Liver (tissue), 9 donors: ENCODE data around the gene ATXN1. TPM values are rescaled to one million over a fixed set of nuclear protein-coding genes. Genes with fewer than 3 reads are reported as not detected.

ENCODE experiments used
- DNase-seq: peaks from one replicate; pipeline ENCODE4 v3.0.0-alpha.2; 2017; ENCODE audit warnings: low spot score
- H3K27ac ChIP-seq, 2 donors: one replicate each; pipeline ENCODE4 v1.7.0; 2013; ENCODE audit warnings: inconsistent platforms in 2 of 2, low read length in 2 of 2, control low read depth in 1 of 2, low read depth in 1 of 2, mild to moderate bottlenecking in 1 of 2
- H3K27me3 ChIP-seq, 4 donors: one replicate each; pipeline versions ENCODE4 v1.6.1 to v1.7.0; 2013; ENCODE audit warnings: low read length in 3 of 4, inconsistent platforms in 1 of 4, mild to moderate bottlenecking in 1 of 4, moderate library complexity in 1 of 4; ENCODE audit not compliant: control insufficient read depth in 4 of 4, insufficient read depth in 4 of 4
- H3K36me3 ChIP-seq, 4 donors: one replicate each; pipeline versions ENCODE4 v1.6.1 to v1.7.0; 2013; ENCODE audit warnings: low read length in 3 of 4, mild to moderate bottlenecking in 3 of 4, low read depth in 1 of 4, moderate library complexity in 1 of 4; ENCODE audit not compliant: control insufficient read depth in 4 of 4, insufficient read depth in 3 of 4
- H3K4me1 ChIP-seq, 4 donors: one replicate each; pipeline versions ENCODE4 v1.6.1 to v1.7.0; 2013; ENCODE audit warnings: low read length in 3 of 4, mild to moderate bottlenecking in 3 of 4, moderate library complexity in 1 of 4; ENCODE audit not compliant: control insufficient read depth in 4 of 4, insufficient read depth in 4 of 4
- H3K4me3 ChIP-seq, 3 donors: one replicate each; pipeline versions ENCODE4 v1.6.1 to v1.7.0; 2013; ENCODE audit warnings: low read length in 3 of 3, control low read depth in 1 of 3, low read depth in 1 of 3, mild to moderate bottlenecking in 1 of 3
- H3K9ac ChIP-seq, 2 donors: one replicate each; pipeline ENCODE4 v1.7.0; 2013; ENCODE audit warnings: low read length in 2 of 2, mild to moderate bottlenecking in 2 of 2, moderate library complexity in 2 of 2, control low read depth in 1 of 2, low read depth in 1 of 2
- H3K9me3 ChIP-seq, 4 donors: one replicate each; pipeline versions ENCODE4 v1.6.1 to v1.7.0; 2013; ENCODE audit warnings: low read length in 3 of 4; ENCODE audit not compliant: control insufficient read depth in 4 of 4
- EGR1 ChIP-seq, 2 donors: IDR thresholded peaks; 2 replicates each; pipeline ENCODE4 v1.6.1; 2016 to 2018; ENCODE audit warnings: antibody characterized with exemption in 2 of 2, low read depth in 2 of 2
- FOXA1 ChIP-seq: IDR thresholded peaks from 2 replicates; pipeline ENCODE4 v1.6.1; 2016; ENCODE audit warnings: antibody characterized with exemption
- GABPA ChIP-seq, 2 donors: IDR thresholded peaks in 1 of 2; conservative IDR thresholded peaks in 1 of 2; 2 replicates each; pipeline ENCODE4 v1.6.1; 2016; ENCODE audit warnings: antibody characterized with exemption in 2 of 2, mild to moderate bottlenecking in 1 of 2, moderate library complexity in 1 of 2
- HNF4A ChIP-seq, 2 donors: conservative IDR thresholded peaks; 2 replicates each; pipeline ENCODE4 v1.6.1; 2016; ENCODE audit warnings: antibody characterized with exemption in 2 of 2, mild to moderate bottlenecking in 2 of 2
- HNF4G ChIP-seq: IDR thresholded peaks from 2 replicates; pipeline ENCODE4 v1.6.1; 2016; ENCODE audit warnings: antibody characterized with exemption
- JUND ChIP-seq, 2 donors: IDR thresholded peaks; 2 replicates each; pipeline ENCODE4 v1.6.1; 2016; ENCODE audit warnings: antibody characterized with exemption in 2 of 2
- NR2F2 ChIP-seq: IDR thresholded peaks from 2 replicates; pipeline ENCODE4 v1.6.1; 2016; ENCODE audit warnings: antibody characterized with exemption
- RXRA ChIP-seq, 2 donors: IDR thresholded peaks; 2 replicates each; pipeline ENCODE4 v1.6.1; 2017 to 2018; ENCODE audit warnings: antibody characterized with exemption in 2 of 2, mild to moderate bottlenecking in 1 of 2
- SP1 ChIP-seq: IDR thresholded peaks from 2 replicates; pipeline ENCODE4 v1.6.1; 2018; ENCODE audit warnings: antibody characterized with exemption, mild to moderate bottlenecking
- TAF1 ChIP-seq: conservative IDR thresholded peaks from 2 replicates; pipeline ENCODE4 v1.6.1; 2016; ENCODE audit warnings: antibody characterized with exemption, mild to moderate bottlenecking
- YY1 ChIP-seq: IDR thresholded peaks from 2 replicates; pipeline ENCODE4 v1.6.1; 2016; ENCODE audit warnings: antibody characterized with exemption, mild to moderate bottlenecking
- WGBS: extraction: QIAGEN DNeasy Blood & Tissue Kit; methylation state at CpG from one replicate; pipeline ENCODE4 v1.1.7; 2013; 5-methylcytosine and 5-hydroxymethylcytosine counted together
- polyA plus RNA-seq, 2 donors: library from polyadenylated mRNA; stranded (reverse) in 1 of 2; unstranded in 1 of 2; fragments of 200-250 nt in 1 of 2; fragments of >200 nt in 1 of 2; fragmentation: Nextera tagmentation in 1 of 2; extraction: Ambion mirVana in 1 of 2; gene quantifications; one replicate each; pipeline versions ENCODE4 v1.2.1 to v1.2.3, GENCODE V29; 2013 to 2015
- total RNA-seq, 2 donors: library from RNA; depleted of rRNA; stranded (reverse); fragments of >200 nt; gene quantifications; one replicate each; pipeline ENCODE4 v1.2.3, GENCODE V29; 2014
- TF ChIP-seq, protein P1 (sequence below): IDR thresholded peaks from 2 replicates; pipeline ENCODE4 v1.6.1; 2016; ENCODE audit warnings: antibody characterized with exemption
- TF ChIP-seq, protein P2 (sequence below): IDR thresholded peaks from 2 replicates; pipeline ENCODE4 v1.6.1; 2016; ENCODE audit warnings: antibody characterized with exemption
- TF ChIP-seq, protein P3 (sequence below): fragments of 150-350 bp; IDR thresholded peaks from 2 replicates; pipeline ENCODE4 v1.5.1; 2017; ENCODE audit warnings: improper control_type of control experiment, low read depth, low read length; ENCODE audit not compliant: missing input control
- TF ChIP-seq, protein P4 (sequence below): IDR thresholded peaks from 2 replicates; pipeline ENCODE4 v1.6.1; 2016; ENCODE audit warnings: antibody characterized with exemption
- donor health status: healthy.
- donor health status: healthy.
- donor health status: healthy.
- donor health status: healthy.
- donor health status: healthy.

Gene ATXN1
- total and polyA plus RNA-seq, 4 donors = 4.3 to 29.7 (median 8.2) TPM

DNA sequence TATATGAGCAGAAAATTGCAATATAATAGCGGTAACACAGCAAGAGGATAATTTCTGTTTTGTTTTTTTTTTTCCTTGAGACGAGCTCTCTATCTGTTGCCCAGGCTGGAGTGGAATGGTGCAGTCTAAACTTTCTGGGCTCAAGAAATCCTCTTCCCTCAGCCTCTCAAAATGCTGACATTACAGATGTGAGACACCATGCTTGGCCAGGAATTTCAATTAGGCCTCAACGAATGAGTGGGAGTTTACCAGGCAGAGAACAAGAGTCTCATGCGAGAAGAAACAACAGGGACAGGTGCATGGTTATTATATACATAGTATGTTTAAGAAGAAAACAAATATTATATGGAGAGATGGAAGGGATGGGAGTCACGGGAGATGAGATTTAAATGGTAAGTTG is 111.4 kb downstream of the ATXN1 start (continued):
- TF ChIP-seq, protein P1, sequence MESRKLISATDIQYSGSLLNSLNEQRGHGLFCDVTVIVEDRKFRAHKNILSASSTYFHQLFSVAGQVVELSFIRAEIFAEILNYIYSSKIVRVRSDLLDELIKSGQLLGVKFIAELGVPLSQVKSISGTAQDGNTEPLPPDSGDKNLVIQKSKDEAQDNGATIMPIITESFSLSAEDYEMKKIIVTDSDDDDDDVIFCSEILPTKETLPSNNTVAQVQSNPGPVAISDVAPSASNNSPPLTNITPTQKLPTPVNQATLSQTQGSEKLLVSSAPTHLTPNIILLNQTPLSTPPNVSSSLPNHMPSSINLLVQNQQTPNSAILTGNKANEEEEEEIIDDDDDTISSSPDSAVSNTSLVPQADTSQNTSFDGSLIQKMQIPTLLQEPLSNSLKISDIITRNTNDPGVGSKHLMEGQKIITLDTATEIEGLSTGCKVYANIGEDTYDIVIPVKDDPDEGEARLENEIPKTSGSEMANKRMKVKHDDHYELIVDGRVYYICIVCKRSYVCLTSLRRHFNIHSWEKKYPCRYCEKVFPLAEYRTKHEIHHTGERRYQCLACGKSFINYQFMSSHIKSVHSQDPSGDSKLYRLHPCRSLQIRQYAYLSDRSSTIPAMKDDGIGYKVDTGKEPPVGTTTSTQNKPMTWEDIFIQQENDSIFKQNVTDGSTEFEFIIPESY = no peak

DNA sequence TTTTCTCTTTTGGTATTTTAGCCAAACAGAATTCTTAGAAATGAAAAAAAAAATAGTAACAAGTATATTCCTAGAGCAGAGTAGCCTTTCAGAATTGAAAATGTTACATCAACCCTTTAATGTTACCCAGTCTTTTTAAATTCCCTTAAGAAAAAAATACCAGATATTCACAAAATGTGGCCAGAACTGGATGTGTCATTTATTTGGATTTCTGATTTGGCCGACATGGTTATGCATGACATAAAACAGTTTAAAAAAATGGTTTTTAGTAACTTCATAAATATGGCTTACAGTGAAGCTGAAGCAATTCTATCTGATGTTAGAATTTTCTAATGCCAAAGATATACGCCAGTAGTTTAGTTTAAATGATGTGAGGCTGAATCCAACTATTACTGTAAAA is 112.0 kb downstream of the ATXN1 start:
- Histone ChIP-seq H3K27ac (no peak overlapping the region), H3K36me3 (peaks cover 0 to 12% (median 3%) of the 10 kb centered on the region in 4 donors)
- no peak for TF ChIP-seq RXRA (IDR thresholded peaks at IDR 0.05)
- TF ChIP-seq, protein P1 = no peak
- no peak for TF ChIP-seq YY1
- TF ChIP-seq NR2F2 = no peak
- TF ChIP-seq HNF4A (conservative IDR thresholded peaks at IDR 0.05) = no peak
- TF ChIP-seq TAF1 = no peak
- TF ChIP-seq, protein P2, sequence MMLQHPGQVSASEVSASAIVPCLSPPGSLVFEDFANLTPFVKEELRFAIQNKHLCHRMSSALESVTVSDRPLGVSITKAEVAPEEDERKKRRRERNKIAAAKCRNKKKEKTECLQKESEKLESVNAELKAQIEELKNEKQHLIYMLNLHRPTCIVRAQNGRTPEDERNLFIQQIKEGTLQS = no peak
- TF ChIP-seq GABPA (IDR thresholded peaks at IDR 0.05 in 1 of 2, conservative IDR thresholded peaks at IDR 0.05 in 1 of 2) = no peak
- no peak for TF ChIP-seq JUND (IDR thresholded peaks at IDR 0.05)
- TF ChIP-seq, protein P3, sequence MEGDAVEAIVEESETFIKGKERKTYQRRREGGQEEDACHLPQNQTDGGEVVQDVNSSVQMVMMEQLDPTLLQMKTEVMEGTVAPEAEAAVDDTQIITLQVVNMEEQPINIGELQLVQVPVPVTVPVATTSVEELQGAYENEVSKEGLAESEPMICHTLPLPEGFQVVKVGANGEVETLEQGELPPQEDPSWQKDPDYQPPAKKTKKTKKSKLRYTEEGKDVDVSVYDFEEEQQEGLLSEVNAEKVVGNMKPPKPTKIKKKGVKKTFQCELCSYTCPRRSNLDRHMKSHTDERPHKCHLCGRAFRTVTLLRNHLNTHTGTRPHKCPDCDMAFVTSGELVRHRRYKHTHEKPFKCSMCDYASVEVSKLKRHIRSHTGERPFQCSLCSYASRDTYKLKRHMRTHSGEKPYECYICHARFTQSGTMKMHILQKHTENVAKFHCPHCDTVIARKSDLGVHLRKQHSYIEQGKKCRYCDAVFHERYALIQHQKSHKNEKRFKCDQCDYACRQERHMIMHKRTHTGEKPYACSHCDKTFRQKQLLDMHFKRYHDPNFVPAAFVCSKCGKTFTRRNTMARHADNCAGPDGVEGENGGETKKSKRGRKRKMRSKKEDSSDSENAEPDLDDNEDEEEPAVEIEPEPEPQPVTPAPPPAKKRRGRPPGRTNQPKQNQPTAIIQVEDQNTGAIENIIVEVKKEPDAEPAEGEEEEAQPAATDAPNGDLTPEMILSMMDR = no peak
- TF ChIP-seq SP1 = no peak

DNA sequence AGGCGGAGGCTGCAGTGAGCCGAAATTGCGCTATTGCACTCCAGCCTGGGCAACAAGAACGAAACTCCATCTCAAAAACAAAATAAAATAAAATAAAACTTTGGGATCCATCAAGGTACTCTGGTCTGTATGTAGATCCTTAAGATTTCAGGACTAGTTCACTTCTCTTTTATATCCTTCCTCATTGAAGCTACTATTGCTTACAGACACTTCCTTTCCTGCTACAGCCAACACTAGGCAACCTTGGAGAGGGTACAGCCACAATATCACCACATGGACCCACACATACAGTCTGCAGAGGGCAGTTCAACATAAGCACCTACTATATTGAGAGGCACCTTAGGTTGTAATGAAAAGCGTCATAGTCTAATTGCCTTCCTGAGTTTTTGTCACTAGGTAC is 113.3 kb downstream of the ATXN1 start:
- TF ChIP-seq NR2F2 (no peak), EGR1 (IDR thresholded peaks at IDR 0.05; ENCODE audit: low read depth in 2 of 2) (no peak), HNF4G (no peak), GABPA (IDR thresholded peaks at IDR 0.05 in 1 of 2, conservative IDR thresholded peaks at IDR 0.05 in 1 of 2) (no peak), FOXA1 (no peak), SP1 (no peak)
- TF ChIP-seq, protein P2 = no peak
- TF ChIP-seq, protein P4, sequence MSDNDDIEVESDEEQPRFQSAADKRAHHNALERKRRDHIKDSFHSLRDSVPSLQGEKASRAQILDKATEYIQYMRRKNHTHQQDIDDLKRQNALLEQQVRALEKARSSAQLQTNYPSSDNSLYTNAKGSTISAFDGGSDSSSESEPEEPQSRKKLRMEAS = no peak
- Histone ChIP-seq H3K9ac (no peak overlapping the region), H3K36me3 (peaks cover 0 to 6% (median 2%) of the 10 kb centered on the region in 4 donors), H3K9me3 (no peaks in the 10 kb centered on the region), H3K4me1 (peaks cover 0 to 8% (median 6%) of the 10 kb centered on the region in 4 donors), H3K27me3 (no peaks in the 10 kb centered on the region), H3K27ac (no peak overlapping the region), H3K4me3 (no peak overlapping the region)
- WGBS = 96% methylated on average over 5 of the region's 5 CpGs
- no peak for DNase-seq

More for the DNA sequence above, 112.0 kb downstream of the ATXN1 start:
- Histone ChIP-seq H3K4me3 (no peak overlapping the region), H3K9ac (no peak overlapping the region), H3K4me1 (peaks cover 0 to 8% (median 6%) of the 10 kb centered on the region in 4 donors), H3K9me3 (no peaks in the 10 kb centered on the region), H3K27me3 (no peaks in the 10 kb centered on the region)
- WGBS = 95% methylated on average over 2 of the region's 2 CpGs
- no peak for DNase-seq
